Uterus (tissue), 4 donors: ENCODE data around the gene NOXA1. TPM values are rescaled to one million over a fixed set of nuclear protein-coding genes. Genes with fewer than 3 reads are reported as not detected.
"Not testable (repeated sequence)": the region's sequence is repeated elsewhere in the genome, so short reads cannot be mapped to it uniquely, and the experiment has no call there.

ENCODE experiments used
- DNase-seq, 2 donors: peaks; one replicate each; pipeline ENCODE4 v3.0.0-alpha.2; 2019 to 2020
- H3K27ac ChIP-seq, 2 donors: fragments of 200-600 bp; sonication (generic); 1 replicate in 1 of 2; 2 replicates in 1 of 2; pipeline ENCODE4 v1.5.1; 2016 to 2018
- H3K27me3 ChIP-seq, 2 donors: fragments of 200-600 bp; sonication (generic); one replicate each; pipeline ENCODE4 v1.5.1; 2018 to 2019; ENCODE audit warnings: control low read depth in 1 of 2
- H3K36me3 ChIP-seq, 2 donors: fragments of 200-600 bp; sonication (generic); one replicate each; pipeline ENCODE4 v1.5.1; 2019; ENCODE audit warnings: control low read depth in 1 of 2
- H3K4me1 ChIP-seq, 2 donors: fragments of 200-600 bp; sonication (generic); one replicate each; pipeline ENCODE4 v1.5.1; 2018 to 2019; ENCODE audit warnings: control low read depth in 1 of 2
- H3K4me3 ChIP-seq, 2 donors: fragments of 200-600 bp; sonication (generic); 1 replicate in 1 of 2; 2 replicates in 1 of 2; pipeline ENCODE4 v1.5.1; 2018 to 2019; ENCODE audit warnings: mild to moderate bottlenecking in 1 of 2
- H3K9me3 ChIP-seq, 2 donors: fragments of 200-600 bp; sonication (generic); one replicate each; pipeline ENCODE4 v1.5.1; 2019; ENCODE audit warnings: control low read depth in 1 of 2
- POLR2A ChIP-seq, 2 donors: fragments of 450-650 bp; IDR thresholded peaks; one replicate each; pipeline ENCODE4 v1.6.1; 2016; ENCODE audit warnings: antibody characterized with exemption in 2 of 2, mild to moderate bottlenecking in 1 of 2, moderate library complexity in 1 of 2
- intact Hi-C: fragments of 100-400 bp; cut with DNase I; formaldehyde crosslinking; loops from one replicate; pipeline ENCODE4 v1.15.1; 2023; ENCODE audit warnings: low total_unique reads
- total RNA-seq, 4 donors: library from RNA; depleted of rRNA in 3 of 4; stranded (reverse); fragments of >200 nt in 3 of 4; gene quantifications; one replicate each; pipeline versions ENCODE4 v1.1.0 to v1.2.4, GENCODE V29; 2014 to 2023
- TF ChIP-seq, protein P1 (sequence below), 4 experiments: fragments of 200-600 bp in 2 of 4; fragments of 450-650 bp in 2 of 4; sonication (generic) in 2 of 4; IDR thresholded peaks; one replicate each; pipeline ENCODE4 v1.5.1; 2016 to 2019; ENCODE audit warnings: antibody characterized with exemption in 4 of 4, mild to moderate bottlenecking in 2 of 4, moderate library complexity in 1 of 4
- donor health status: DM: yes; HTN: yes; CAD: no.

The NOXA1 gene
- total RNA-seq, 4 donors from 2014 or later, result 0.29 to 13.3 (median 3.4) TPM

DNA sequence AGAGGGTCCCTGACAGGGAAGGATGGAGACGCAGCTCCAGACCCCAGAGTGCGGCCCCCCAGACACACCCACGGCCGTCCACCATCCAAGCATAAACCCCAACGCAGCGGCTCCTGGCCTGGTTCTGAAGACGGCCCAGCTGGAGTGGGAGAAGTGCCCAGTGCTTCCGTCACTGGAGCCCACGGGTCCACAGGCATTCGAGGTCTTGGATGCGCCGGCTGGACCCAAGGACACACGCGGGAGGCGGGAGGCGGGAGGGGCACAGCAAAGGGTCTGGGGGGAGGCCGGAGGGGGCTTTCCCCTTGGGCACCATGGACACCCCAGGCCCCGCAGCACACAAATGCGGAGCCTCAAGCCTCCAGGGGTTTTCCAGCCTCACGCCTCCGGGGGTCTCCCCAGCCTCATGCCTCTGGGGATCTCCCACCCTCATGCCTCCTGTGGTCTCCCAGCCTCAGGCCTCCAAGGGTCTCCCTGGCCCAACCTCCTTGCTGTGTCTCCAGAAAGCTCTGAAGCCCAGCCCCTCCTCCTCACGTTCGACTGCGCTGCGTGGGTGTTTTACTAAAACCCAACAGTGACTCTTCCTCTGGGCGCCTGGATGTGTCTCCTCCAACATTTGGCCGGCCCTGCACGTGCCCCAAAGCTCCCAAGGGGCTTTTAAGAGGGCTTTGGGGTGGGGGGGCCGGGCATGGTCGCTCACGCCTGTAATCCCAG is 15.4 kb upstream of the NOXA1 start:
- H3K27ac ChIP-seq, result peak overlapping the region; percentile 23 to 68
- no peaks in the 10 kb centered on the region for H3K9me3 ChIP-seq
- H3K27me3 ChIP-seq, result peaks cover 0 to 8% of the 10 kb centered on the region in 2 donors
- no peak for TF ChIP-seq POLR2A (IDR thresholded peaks at IDR 0.05)
- TF ChIP-seq, protein P1, sequence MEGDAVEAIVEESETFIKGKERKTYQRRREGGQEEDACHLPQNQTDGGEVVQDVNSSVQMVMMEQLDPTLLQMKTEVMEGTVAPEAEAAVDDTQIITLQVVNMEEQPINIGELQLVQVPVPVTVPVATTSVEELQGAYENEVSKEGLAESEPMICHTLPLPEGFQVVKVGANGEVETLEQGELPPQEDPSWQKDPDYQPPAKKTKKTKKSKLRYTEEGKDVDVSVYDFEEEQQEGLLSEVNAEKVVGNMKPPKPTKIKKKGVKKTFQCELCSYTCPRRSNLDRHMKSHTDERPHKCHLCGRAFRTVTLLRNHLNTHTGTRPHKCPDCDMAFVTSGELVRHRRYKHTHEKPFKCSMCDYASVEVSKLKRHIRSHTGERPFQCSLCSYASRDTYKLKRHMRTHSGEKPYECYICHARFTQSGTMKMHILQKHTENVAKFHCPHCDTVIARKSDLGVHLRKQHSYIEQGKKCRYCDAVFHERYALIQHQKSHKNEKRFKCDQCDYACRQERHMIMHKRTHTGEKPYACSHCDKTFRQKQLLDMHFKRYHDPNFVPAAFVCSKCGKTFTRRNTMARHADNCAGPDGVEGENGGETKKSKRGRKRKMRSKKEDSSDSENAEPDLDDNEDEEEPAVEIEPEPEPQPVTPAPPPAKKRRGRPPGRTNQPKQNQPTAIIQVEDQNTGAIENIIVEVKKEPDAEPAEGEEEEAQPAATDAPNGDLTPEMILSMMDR (IDR thresholded peaks at IDR 0.05), result no peak
- no peaks in the 10 kb centered on the region for H3K36me3 ChIP-seq
- H3K4me3 ChIP-seq, result peak overlapping the region; percentile 24 to 35
- peak in 1 of 2 donors; percentile 70 for DNase-seq
- H3K4me1 ChIP-seq, result peaks cover 0 to 25% of the 10 kb centered on the region in 2 donors
- intact Hi-C loops, result no loop called here

DNA sequence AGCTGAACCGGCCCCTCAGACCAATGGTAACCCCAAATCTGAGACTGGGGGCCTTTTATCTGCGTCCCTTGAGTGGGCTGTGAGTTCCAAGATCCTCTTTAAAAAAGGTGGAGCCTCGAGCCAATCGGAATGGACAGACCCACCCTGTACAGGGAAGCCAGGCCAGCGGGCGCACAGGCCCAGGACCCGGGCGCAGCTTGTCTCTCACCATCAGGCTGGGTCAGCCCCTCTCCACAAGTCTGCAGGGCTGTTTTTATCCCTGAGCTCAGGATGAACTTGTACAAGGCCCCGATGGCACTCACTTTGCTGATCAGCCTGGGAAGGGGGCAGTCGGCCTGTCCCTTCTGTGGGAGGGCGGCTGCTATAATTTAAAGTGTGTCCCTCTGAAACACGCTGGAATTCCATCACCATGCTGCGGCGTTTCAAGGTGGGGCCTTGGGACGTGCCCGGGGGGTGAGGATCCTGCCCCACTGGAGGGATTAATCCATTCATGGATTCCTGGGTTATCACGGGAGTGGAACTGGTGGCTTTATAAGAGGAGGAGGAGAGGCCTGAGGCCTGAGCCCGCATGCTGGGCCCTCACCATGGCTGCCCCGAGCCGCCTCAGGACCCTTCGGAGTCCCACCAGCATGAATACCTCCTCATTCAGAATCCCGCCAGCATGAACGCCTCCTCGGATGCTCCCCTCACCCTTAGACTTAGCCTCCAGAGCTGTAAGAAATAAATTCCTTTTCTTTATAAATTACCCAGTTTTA is 14.4 kb upstream of the NOXA1 start:
- Histone ChIP-seq H3K4me1 (peaks cover 0 to 25% of the 10 kb centered on the region in 2 donors), H3K27ac (no peak overlapping the region), H3K36me3 (no peaks in the 10 kb centered on the region), H3K27me3 (peaks cover 0 to 8% of the 10 kb centered on the region in 2 donors), H3K9me3 (no peaks in the 10 kb centered on the region), H3K4me3 (no peak overlapping the region)
- TF ChIP-seq POLR2A (IDR thresholded peaks at IDR 0.05), result no peak
- TF ChIP-seq, protein P1 (IDR thresholded peaks at IDR 0.05), result no peak
- DNase-seq, result no peak
- intact Hi-C loops, result no loop called here

DNA sequence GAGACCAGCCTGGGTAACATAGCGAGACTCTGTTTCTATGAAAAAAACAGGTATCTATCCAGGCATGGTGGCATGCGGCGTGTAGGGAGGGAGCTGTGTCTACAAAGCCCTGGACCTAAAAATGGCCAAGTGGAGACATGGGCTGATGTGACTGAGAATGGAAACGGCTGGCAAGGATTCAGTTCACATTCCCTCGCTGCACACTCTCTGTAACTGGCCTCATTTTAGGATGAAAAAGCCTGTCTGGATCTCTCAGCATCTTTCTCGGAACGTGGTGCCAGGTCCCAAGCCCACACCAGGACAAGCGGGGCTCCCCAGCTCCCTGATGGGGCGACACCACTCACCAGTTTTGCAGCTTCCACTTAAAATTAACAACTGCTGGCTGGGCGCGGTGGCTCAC is 13.7 kb upstream of the NOXA1 start:
- no peak for DNase-seq
- intact Hi-C loops, result no loop called here
- no peaks in the 10 kb centered on the region for H3K36me3 ChIP-seq
- peaks cover 0 to 8% of the 10 kb centered on the region in 2 donors for H3K27me3 ChIP-seq
- TF ChIP-seq, protein P1 (IDR thresholded peaks at IDR 0.05), result no peak
- no peak for TF ChIP-seq POLR2A (IDR thresholded peaks at IDR 0.05)
- H3K4me3 ChIP-seq, result no peak overlapping the region
- H3K9me3 ChIP-seq, result no peaks in the 10 kb centered on the region
- H3K27ac ChIP-seq, result no peak overlapping the region
- H3K4me1 ChIP-seq, result peaks cover 0 to 25% of the 10 kb centered on the region in 2 donors

DNA sequence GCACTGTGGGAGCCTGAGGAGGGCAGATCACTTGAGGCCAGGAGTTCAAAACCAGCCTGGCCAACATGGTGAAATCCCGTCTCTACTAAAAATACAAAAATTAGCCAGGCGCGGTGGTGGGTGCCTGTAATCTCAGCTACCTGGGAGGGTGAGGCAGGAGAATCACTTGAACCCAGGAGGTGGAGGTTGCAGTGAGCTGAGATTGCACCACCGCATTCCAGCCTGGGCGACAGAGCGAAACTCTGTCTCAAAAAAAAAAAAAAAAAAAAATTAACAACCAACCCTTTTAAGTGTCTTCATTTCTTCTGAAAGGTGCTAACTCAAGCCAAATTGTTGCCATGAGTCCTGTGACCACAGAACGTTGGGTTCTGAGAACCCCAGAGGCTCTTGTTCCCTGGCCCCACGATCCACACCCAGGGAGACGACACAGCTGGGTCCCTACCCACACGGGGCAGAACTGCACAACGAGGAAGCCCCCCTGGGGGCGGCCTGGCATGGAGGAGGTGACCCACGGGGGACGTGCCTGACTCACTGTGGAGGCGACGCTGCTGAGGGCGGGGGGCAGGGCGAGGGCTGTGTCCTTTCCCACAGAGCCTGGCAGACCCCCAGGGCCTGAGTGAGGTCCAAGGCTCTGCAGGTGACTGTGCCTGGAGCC is 12.8 kb upstream of the NOXA1 start:
- H3K4me3 ChIP-seq, DNase-seq, H3K36me3 ChIP-seq, H3K9me3 ChIP-seq, H3K27me3 ChIP-seq: not testable (repeated sequence)
- intact Hi-C loops, result loop anchor here (10.0 kb wide), 1 partner anchor 106 kb away; the partner anchor contains the start of gene NRARP
- peaks cover 0 to 25% of the 10 kb centered on the region in 2 donors for H3K4me1 ChIP-seq
- H3K27ac ChIP-seq, result peak overlapping the region in 1 of 2 donors; percentile 63

DNA sequence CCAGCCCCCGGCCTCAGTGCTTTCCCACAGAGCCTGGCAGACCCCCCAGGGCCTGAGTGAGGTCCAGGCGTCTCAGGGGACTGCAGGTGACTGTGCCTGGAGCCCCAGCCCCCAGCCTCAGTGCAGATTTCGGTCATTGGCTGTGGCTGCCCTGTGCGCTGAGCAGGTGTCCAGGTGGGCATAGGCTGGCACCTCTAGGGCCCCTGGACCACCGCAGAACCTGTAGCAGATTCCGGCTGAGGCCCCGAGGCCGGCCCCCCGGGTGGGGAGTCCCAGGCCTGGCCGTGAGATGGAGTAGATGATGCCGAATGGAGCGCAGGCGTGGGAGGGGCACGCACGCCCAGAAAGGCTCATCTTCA is 12.3 kb upstream of the NOXA1 start:
- intact Hi-C loops, result loop anchor here (10.0 kb wide), 1 partner anchor 106 kb away; the partner anchor contains the start of gene NRARP
- Histone ChIP-seq H3K27me3 (peaks cover 0 to 8% of the 10 kb centered on the region in 2 donors), H3K36me3 (no peaks in the 10 kb centered on the region), H3K4me1 (peaks cover 0 to 25% of the 10 kb centered on the region in 2 donors), H3K9me3 (no peaks in the 10 kb centered on the region), H3K27ac (peak overlapping the region; percentile 21 to 63), H3K4me3 (no peak overlapping the region)
- TF ChIP-seq, protein P1 (IDR thresholded peaks at IDR 0.05), result no peak
- TF ChIP-seq POLR2A (IDR thresholded peaks at IDR 0.05), result no peak
- DNase-seq, result no peak
